ENCODE measurements around the gene CREB3L2.

GRCh38 chr7:138032186-138032585 is 30.3 kb upstream of the CREB3L2 start:
- TF ChIP-seq HOMEZ (CRISPR knock-in tag; IDR thresholded peaks at IDR 0.05; ENCODE audit: low read depth) (no peak), EZH2 (conservative IDR thresholded peaks at IDR 0.05; ENCODE audit: low read depth, low read length) (no peak), TBL1XR1 (IDR thresholded peaks at IDR 0.05; ENCODE audit: borderline replicate concordance, low read length, partially characterized antibody) (no peak), ZNF781 (CRISPR knock-in tag; IDR thresholded peaks at IDR 0.05; ENCODE audit: borderline replicate concordance, not compliant biosample characterization) (no peak), ZUFSP (CRISPR knock-in tag; IDR thresholded peaks at IDR 0.05; ENCODE audit: borderline replicate concordance) (no peak), PPARG (CRISPR knock-in tag; conservative IDR thresholded peaks at IDR 0.05) (no peak), ZNF274 (CRISPR knock-in tag; IDR thresholded peaks at IDR 0.05) (no peak), SP4 (CRISPR knock-in tag; IDR thresholded peaks at IDR 0.05) (no peak), ZNF124 (CRISPR knock-in tag; IDR thresholded peaks at IDR 0.05) (no peak), TRIM24 (CRISPR knock-in tag; IDR thresholded peaks at IDR 0.05) (no peak), ZNF678 (CRISPR knock-in tag; IDR thresholded peaks at IDR 0.05) (no peak), ZNF44 (CRISPR knock-in tag; IDR thresholded peaks at IDR 0.05) (no peak), MXD4 (CRISPR knock-in tag; IDR thresholded peaks at IDR 0.05) (no peak), JUND (CRISPR knock-in tag; IDR thresholded peaks at IDR 0.05) (no peak)
